Measurements from ENCODE around the gene ITPA.
A peak's percentile ranks its signal among the peaks of the same experiment; 100 is the strongest.

DNA sequence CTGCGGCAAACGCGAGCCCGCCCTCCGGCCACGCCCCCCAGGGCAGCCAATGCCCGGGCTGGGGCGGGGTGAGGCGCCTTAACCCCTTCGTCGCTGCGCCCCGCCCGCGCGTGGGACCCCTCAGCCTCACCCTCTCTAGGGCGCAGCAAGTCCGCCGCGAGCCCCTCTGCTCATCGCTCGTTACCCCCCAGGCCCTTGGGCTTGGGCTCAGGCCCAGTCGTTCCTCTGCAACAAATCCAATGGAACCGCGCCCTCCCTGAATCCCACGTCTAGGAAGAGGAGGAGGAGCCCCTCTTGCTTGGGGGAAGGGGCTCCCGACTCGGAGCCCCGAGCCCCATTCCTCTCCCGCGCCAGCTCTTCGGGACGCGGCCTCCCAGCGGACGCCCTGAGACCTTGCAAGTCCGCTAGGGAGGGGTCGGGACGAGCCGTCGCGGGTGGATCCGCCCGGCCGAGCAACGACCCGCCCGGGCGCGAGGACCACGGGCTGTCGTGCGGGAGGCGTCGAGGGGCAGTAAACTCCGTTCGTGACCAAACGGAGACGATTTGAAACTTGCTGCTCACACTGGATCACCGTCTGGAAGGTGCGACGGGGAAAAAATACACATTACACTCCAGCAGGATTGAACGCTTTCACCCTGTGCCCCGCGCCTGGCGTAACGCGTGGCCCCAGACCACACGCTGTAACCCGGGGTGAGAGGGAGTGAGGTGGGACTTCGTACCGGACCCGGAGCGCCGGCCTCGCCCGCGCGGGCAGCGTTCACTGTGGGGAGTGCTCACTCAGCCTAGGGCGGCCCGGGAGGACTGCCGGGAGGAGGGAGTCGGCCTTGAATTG lies 35.5 kb upstream of the ITPA start:
- TF ChIP-seq MAZ (IDR thresholded peaks at IDR 0.05; ENCODE audit: borderline replicate concordance, low read depth, low read length) (peak; percentile 51; the same call in 1 of the 2 replicates), MXI1 (IDR thresholded peaks at IDR 0.05; ENCODE audit: borderline replicate concordance, low read depth, low read length) (no peak), RFX5 (IDR thresholded peaks at IDR 0.05; ENCODE audit: low read depth, low read length) (no peak), POLR2A (IDR thresholded peaks at IDR 0.05; ENCODE audit: low read depth, low read length) (no peak), SMC3 (IDR thresholded peaks at IDR 0.05; ENCODE audit: low read depth, low read length) (no peak)
- TF ChIP-seq, protein P1, sequence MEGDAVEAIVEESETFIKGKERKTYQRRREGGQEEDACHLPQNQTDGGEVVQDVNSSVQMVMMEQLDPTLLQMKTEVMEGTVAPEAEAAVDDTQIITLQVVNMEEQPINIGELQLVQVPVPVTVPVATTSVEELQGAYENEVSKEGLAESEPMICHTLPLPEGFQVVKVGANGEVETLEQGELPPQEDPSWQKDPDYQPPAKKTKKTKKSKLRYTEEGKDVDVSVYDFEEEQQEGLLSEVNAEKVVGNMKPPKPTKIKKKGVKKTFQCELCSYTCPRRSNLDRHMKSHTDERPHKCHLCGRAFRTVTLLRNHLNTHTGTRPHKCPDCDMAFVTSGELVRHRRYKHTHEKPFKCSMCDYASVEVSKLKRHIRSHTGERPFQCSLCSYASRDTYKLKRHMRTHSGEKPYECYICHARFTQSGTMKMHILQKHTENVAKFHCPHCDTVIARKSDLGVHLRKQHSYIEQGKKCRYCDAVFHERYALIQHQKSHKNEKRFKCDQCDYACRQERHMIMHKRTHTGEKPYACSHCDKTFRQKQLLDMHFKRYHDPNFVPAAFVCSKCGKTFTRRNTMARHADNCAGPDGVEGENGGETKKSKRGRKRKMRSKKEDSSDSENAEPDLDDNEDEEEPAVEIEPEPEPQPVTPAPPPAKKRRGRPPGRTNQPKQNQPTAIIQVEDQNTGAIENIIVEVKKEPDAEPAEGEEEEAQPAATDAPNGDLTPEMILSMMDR (conservative IDR thresholded peaks at IDR 0.05; ENCODE audit: low read depth, low read length) = 0 out of 2 replicates have a peak, but pooled peaks have one; percentile 15

Measured in IMR-90 (cell line).